Tibial artery (tissue), 4 donors: ENCODE measurements around the gene PURA.

ENCODE experiments used
- DNase-seq, 2 donors: peaks; one replicate each; pipeline ENCODE4 v3.0.0-alpha.2; 2019
- H3K27ac ChIP-seq, 2 donors: fragments of 200-600 bp; sonication (generic) in 1 of 2; 1 replicate in 1 of 2; 2 replicates in 1 of 2; pipeline ENCODE4 v1.5.1; 2018 to 2019; ENCODE audit warnings: mild to moderate bottlenecking in 1 of 2
- H3K27me3 ChIP-seq, 2 donors: fragments of 200-600 bp; sonication (generic) in 1 of 2; one replicate each; pipeline versions ENCODE4 v1.5.1 to v1.6.0; 2016 to 2019
- H3K36me3 ChIP-seq, 3 donors: fragments of 200-600 bp; sonication (generic) in 2 of 3; one replicate each; pipeline ENCODE4 v1.5.1; 2016 to 2019; ENCODE audit warnings: mild to moderate bottlenecking in 2 of 3
- H3K4me1 ChIP-seq, 4 donors: fragments of 200-600 bp; sonication (generic) in 2 of 4; 1 replicate in 3 of 4; 2 replicates in 1 of 4; pipeline ENCODE4 v1.5.1; 2016 to 2019
- H3K4me3 ChIP-seq, 2 donors: fragments of 200-600 bp; sonication (generic) in 1 of 2; 1 replicate in 1 of 2; 2 replicates in 1 of 2; pipeline ENCODE4 v1.5.1; 2018 to 2019; ENCODE audit warnings: mild to moderate bottlenecking in 2 of 2
- H3K9me3 ChIP-seq, 3 donors: fragments of 200-600 bp; sonication (generic) in 1 of 3; one replicate each; pipeline ENCODE4 v1.5.1; 2016 to 2019
- intact Hi-C: fragments of 100-400 bp; cut with DNase I; formaldehyde crosslinking; loops from one replicate; pipeline ENCODE4 v1.15.0; 2023; ENCODE audit warnings: low total_unique reads
- TF ChIP-seq, protein P1 (sequence below), 2 experiments: fragments of 200-600 bp in 1 of 2; fragments of 450-650 bp in 1 of 2; IDR thresholded peaks; one replicate each; pipeline ENCODE4 v1.5.1; 2017 to 2019; ENCODE audit warnings: antibody characterized with exemption in 2 of 2, mild to moderate bottlenecking in 1 of 2, moderate library complexity in 1 of 2

The PURA gene

DNA sequence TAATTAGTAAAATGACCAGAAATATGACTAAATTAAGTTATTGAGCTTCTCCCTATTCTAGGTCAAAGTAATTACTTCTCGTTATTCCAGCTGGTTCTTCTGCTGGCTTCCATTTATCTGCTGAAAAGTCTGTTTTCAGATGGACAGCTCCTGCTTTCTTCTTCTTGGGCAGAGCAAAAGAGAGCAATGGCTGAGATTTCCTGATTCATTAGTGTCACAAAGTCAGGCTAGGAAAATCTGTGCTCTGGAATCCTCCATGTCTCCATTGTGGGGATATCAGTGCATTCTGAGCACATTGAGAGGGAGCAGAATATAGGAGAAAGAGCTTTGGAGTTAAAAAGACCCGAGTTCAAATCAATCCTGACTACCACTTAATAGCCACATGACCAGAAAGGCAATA is 37.1 kb upstream of the PURA start:
- TF ChIP-seq, protein P1, sequence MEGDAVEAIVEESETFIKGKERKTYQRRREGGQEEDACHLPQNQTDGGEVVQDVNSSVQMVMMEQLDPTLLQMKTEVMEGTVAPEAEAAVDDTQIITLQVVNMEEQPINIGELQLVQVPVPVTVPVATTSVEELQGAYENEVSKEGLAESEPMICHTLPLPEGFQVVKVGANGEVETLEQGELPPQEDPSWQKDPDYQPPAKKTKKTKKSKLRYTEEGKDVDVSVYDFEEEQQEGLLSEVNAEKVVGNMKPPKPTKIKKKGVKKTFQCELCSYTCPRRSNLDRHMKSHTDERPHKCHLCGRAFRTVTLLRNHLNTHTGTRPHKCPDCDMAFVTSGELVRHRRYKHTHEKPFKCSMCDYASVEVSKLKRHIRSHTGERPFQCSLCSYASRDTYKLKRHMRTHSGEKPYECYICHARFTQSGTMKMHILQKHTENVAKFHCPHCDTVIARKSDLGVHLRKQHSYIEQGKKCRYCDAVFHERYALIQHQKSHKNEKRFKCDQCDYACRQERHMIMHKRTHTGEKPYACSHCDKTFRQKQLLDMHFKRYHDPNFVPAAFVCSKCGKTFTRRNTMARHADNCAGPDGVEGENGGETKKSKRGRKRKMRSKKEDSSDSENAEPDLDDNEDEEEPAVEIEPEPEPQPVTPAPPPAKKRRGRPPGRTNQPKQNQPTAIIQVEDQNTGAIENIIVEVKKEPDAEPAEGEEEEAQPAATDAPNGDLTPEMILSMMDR (IDR thresholded peaks at IDR 0.05), result no peak
- intact Hi-C loops, result no loop called here

GRCh38 chr5:140083120-140083519 is 30.8 kb upstream of the PURA start:
- TF ChIP-seq, protein P1 (IDR thresholded peaks at IDR 0.05), result no peak
- Histone ChIP-seq H3K9me3 (no peaks in the 10 kb centered on the region), H3K36me3 (no peaks in the 10 kb centered on the region), H3K4me1 (peaks cover 0 to 6% (median 0%) of the 10 kb centered on the region in 4 donors), H3K27ac (no peak overlapping the region), H3K4me3 (no peak overlapping the region), H3K27me3 (no peaks in the 10 kb centered on the region)
- intact Hi-C loops, result no loop called here
- DNase-seq, result no peak

More for the DNA sequence above, 37.1 kb upstream of the PURA start:
- H3K4me1 ChIP-seq, result no peaks in the 10 kb centered on the region
- no peak overlapping the region for H3K4me3 ChIP-seq
- H3K27ac ChIP-seq, result no peak overlapping the region
- H3K36me3 ChIP-seq, result no peaks in the 10 kb centered on the region
- H3K9me3 ChIP-seq, result no peaks in the 10 kb centered on the region
- peaks cover 0 to 5% of the 10 kb centered on the region in 2 donors for H3K27me3 ChIP-seq
- no peak for DNase-seq

DNA sequence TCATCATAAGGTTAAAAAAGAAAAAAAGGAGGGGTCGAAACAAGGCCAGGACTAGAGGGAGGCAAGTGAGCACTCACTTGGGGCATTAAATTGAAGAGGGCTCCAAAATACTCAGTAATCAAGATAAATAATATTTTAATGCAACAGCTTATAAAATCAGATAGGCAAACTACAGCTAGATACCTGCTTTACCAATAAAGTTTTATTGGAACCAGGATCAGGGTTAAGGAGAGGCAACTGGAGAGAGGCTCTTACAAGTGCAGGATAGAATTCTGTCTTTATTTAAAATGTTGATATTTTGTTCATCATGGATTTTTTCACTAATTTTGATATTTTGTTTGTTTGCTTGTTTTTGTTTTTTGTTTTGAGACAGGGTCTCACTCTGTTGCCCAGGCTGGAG is 30.3 kb upstream of the PURA start:
- Histone ChIP-seq H3K4me1 (peaks cover 0 to 6% (median 0%) of the 10 kb centered on the region in 4 donors), H3K36me3 (no peaks in the 10 kb centered on the region), H3K27ac (no peak overlapping the region), H3K27me3 (no peaks in the 10 kb centered on the region), H3K9me3 (no peaks in the 10 kb centered on the region), H3K4me3 (no peak overlapping the region)
- DNase-seq, result no peak
- intact Hi-C loops, result no loop called here
- TF ChIP-seq, protein P1 (IDR thresholded peaks at IDR 0.05), result no peak

DNA sequence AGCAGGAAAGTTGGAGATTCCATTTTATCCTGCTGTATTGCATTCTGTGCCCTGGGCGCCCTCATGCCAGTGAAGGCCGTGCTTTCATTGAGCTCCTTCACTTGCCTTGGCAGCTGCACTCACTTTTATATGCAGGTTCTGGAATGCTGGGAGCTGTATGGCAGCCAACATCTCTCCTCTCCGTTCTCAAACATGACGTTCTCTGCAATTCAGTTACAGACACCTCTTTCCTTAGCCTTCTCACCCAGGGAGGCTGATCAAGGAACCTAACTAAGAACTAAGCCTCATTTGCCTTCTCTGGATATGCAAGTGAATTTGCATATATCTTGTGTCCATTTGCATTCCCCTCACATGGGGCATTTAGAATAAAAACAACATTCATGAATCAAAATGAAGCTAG is 29.4 kb upstream of the PURA start:
- TF ChIP-seq, protein P1 (IDR thresholded peaks at IDR 0.05), result no peak
- H3K36me3 ChIP-seq, result no peaks in the 10 kb centered on the region
- H3K9me3 ChIP-seq, result peaks cover 0 to 2% (median 0%) of the 10 kb centered on the region in 3 donors
- H3K27me3 ChIP-seq, result no peaks in the 10 kb centered on the region
- intact Hi-C loops, result no loop called here
- H3K27ac ChIP-seq, result no peak overlapping the region
- DNase-seq, result no peak
- peaks cover 0 to 6% (median 0%) of the 10 kb centered on the region in 4 donors for H3K4me1 ChIP-seq
- H3K4me3 ChIP-seq, result no peak overlapping the region

- TF ChIP-seq, protein P1 (IDR thresholded peaks at IDR 0.05), result no peak
- DNase-seq, result no peak
- Histone ChIP-seq H3K9me3 (peaks cover 0 to 20% (median 10%) of the 10 kb centered on the region in 3 donors), H3K27ac (no peak overlapping the region), H3K4me1 (no peaks in the 10 kb centered on the region), H3K4me3 (no peak overlapping the region), H3K36me3 (no peaks in the 10 kb centered on the region), H3K27me3 (no peaks in the 10 kb centered on the region)
- intact Hi-C loops, result no loop called here
These were observed 23.7 kb upstream of the PURA start for GRCh38 chr5:140090251-140090650.

- Histone ChIP-seq H3K27me3 (no peaks in the 10 kb centered on the region), H3K36me3 (no peaks in the 10 kb centered on the region), H3K4me1 (no peaks in the 10 kb centered on the region), H3K27ac (no peak overlapping the region), H3K9me3 (peaks cover 0 to 20% (median 10%) of the 10 kb centered on the region in 3 donors), H3K4me3 (no peak overlapping the region)
- no peak for DNase-seq
- intact Hi-C loops, result no loop called here
- TF ChIP-seq, protein P1 (IDR thresholded peaks at IDR 0.05), result no peak
These were observed 20.7 kb upstream of the PURA start for GRCh38 chr5:140093179-140093578.
